DND-41 (cell line): ENCODE measurements around the gene ADCY4.

Source experiments
- ATAC-seq: fragments of 200-7000 bp; cut with Tn5 transposase; 3 replicates; pipeline ENCODE4 v1.9.1; 2021; ENCODE audit warnings: low read depth; ENCODE audit not compliant: insufficient read depth
- DNase-seq: peaks from one replicate; pipeline ENCODE4 v3.0.0-alpha.2; 2020
- H2AFZ ChIP-seq: 2 replicates; pipeline ENCODE4 v1.6.0; 2012; ENCODE audit warnings: low read depth, low read length
- H3K27ac ChIP-seq: 2 replicates; pipeline ENCODE4 v1.5.1; 2012; ENCODE audit warnings: low read length, inconsistent platforms
- H3K27me3 ChIP-seq: fragments of 200-600 bp; sonication (generic); 2 replicates; pipeline ENCODE4 v1.6.0; 2012; ENCODE audit warnings: low read length, mild to moderate bottlenecking, inconsistent platforms; ENCODE audit not compliant: insufficient read depth, poor library complexity
- H3K36me3 ChIP-seq: 2 replicates; pipeline ENCODE4 v1.5.1; 2012; ENCODE audit warnings: low read length, inconsistent platforms; ENCODE audit not compliant: insufficient read depth
- H3K4me1 ChIP-seq: 2 replicates; pipeline ENCODE4 v1.5.1; 2012; ENCODE audit warnings: mild to moderate bottlenecking, low read length; ENCODE audit not compliant: insufficient read depth
- H3K4me2 ChIP-seq: 2 replicates; pipeline ENCODE4 v1.6.0; 2012; ENCODE audit warnings: mild to moderate bottlenecking, moderate library complexity, low read length, inconsistent platforms; ENCODE audit not compliant: insufficient read depth
- H3K4me3 ChIP-seq, 2 experiments: fragments of 200-600 bp in 1 of 2; shearing (Covaris generic) in 1 of 2; 2 replicates each; pipeline ENCODE4 v1.5.1; 2012 to 2016; ENCODE audit warnings: inconsistent platforms in 2 of 2, low read length in 2 of 2, mild to moderate bottlenecking in 2 of 2, low read depth in 1 of 2, moderate library complexity in 1 of 2
- H3K79me2 ChIP-seq: 2 replicates; pipeline ENCODE4 v1.6.0; 2012; ENCODE audit warnings: low read length, inconsistent platforms; ENCODE audit not compliant: insufficient read depth
- H3K9ac ChIP-seq: 2 replicates; pipeline ENCODE4 v1.6.0; 2012; ENCODE audit warnings: low read depth, mild to moderate bottlenecking, inconsistent platforms, low read length, moderate library complexity
- H3K9me3 ChIP-seq: 2 replicates; pipeline ENCODE4 v1.5.1; 2012; ENCODE audit warnings: low read length, moderate library complexity, mild to moderate bottlenecking, inconsistent platforms; ENCODE audit not compliant: insufficient read depth, severe bottlenecking
- H4K20me1 ChIP-seq: 2 replicates; pipeline ENCODE4 v1.6.0; 2012; ENCODE audit warnings: low read length; ENCODE audit not compliant: insufficient read depth
- EZH2 ChIP-seq: IDR thresholded peaks from 3 replicates; pipeline ENCODE4 v1.6.1; 2012; ENCODE audit warnings: borderline replicate concordance, low read depth, mild to moderate bottlenecking, moderate library complexity, low read length, inconsistent platforms; ENCODE audit not compliant: severe bottlenecking
- TF ChIP-seq, protein P1 (sequence below): IDR thresholded peaks from 2 replicates; pipeline ENCODE4 v1.5.1; 2012; ENCODE audit warnings: borderline replicate concordance, low read length, moderate library complexity, mild to moderate bottlenecking; ENCODE audit not compliant: poor library complexity, severe bottlenecking; ENCODE audit errors: extremely low read depth

Gene ADCY4

DNA sequence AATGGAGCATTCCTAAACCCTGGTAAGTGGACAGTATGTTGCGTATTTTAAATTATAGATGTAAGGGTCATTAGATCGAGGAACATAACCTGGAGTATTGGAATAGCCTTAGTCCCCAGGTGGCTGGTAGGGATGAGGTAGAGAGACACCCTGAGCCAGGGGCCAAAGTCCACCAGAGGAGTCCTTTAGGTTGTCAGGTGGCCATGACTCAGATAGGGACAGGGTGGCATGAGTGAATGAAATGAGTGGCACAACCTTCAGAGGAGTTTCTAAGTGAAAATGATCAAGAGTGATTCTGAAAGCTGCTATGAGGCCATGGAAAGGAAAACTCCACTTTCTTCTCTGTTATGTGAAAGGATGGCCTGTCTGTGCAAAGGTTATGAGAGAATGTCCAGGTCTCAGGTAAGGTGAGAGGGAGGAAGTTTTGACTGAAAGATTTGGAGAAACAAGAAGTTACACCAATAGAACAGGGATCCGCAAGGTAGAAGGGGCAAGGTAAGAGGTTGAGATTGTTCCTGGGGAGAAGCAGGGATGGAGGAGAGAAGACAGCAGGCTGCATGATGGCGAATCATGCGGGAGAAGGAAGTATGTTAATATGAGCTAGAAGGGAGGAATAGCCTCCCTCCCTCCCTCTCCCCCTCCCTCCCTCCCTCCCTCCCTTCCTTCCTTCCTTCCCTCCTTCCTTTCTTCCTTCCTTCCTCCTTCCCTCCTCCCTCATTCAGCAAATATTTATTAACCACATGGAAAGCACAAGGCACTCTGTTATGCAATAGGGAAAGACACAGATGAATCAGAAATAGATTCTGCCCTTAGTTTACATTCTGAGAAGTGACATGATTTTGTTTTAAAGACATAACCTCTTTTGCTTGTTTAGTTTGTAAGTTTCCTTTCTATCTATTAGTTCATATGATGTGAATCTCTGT, 18.9 kb upstream of the ADCY4 start:
- ATAC-seq (no peak), DNase-seq (no peak)
- no peaks in the 10 kb centered on the region for H3K36me3 ChIP-seq
- no peaks in the 10 kb centered on the region for H3K79me2 ChIP-seq
- H4K20me1 ChIP-seq, result no peaks in the 10 kb centered on the region
- no peak overlapping the region for H3K4me2 ChIP-seq
- H2AFZ ChIP-seq, result no peak overlapping the region
- no peak overlapping the region for H3K27ac ChIP-seq
- TF ChIP-seq, protein P1, sequence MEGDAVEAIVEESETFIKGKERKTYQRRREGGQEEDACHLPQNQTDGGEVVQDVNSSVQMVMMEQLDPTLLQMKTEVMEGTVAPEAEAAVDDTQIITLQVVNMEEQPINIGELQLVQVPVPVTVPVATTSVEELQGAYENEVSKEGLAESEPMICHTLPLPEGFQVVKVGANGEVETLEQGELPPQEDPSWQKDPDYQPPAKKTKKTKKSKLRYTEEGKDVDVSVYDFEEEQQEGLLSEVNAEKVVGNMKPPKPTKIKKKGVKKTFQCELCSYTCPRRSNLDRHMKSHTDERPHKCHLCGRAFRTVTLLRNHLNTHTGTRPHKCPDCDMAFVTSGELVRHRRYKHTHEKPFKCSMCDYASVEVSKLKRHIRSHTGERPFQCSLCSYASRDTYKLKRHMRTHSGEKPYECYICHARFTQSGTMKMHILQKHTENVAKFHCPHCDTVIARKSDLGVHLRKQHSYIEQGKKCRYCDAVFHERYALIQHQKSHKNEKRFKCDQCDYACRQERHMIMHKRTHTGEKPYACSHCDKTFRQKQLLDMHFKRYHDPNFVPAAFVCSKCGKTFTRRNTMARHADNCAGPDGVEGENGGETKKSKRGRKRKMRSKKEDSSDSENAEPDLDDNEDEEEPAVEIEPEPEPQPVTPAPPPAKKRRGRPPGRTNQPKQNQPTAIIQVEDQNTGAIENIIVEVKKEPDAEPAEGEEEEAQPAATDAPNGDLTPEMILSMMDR, result no peak
- TF ChIP-seq EZH2, result no peak
- H3K9ac ChIP-seq, result no peak overlapping the region
- H3K9me3 ChIP-seq, result no peaks in the 10 kb centered on the region
- peaks cover 5% of the 10 kb centered on the region for H3K27me3 ChIP-seq
- no peaks in the 10 kb centered on the region for H3K4me1 ChIP-seq
- H3K4me3 ChIP-seq, result no peak overlapping the region

DNA sequence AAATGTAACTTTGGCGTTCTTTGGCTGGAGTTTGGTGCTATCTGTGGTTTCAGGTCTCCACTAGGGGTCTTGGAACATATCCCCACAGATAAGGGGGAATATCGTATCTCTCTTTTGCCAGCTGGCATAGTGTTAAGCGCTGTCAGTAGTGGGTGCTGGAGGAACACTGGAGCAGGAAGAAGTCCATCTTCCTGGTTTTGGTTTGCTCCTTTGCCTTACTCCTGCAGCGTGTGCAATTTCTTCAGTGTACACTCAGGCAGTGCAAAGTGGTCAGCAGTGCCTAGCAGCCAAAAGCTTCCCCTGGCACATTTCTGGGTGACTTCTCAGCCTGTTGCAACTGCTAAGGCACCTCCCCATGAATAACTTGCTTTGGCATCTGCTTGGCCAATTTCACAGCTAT, 16.6 kb upstream of the ADCY4 start:
- DNase-seq, result no peak
- H3K4me1 ChIP-seq, result no peaks in the 10 kb centered on the region
- no peak overlapping the region for H3K4me3 ChIP-seq
- H2AFZ ChIP-seq, result no peak overlapping the region
- no peaks in the 10 kb centered on the region for H3K9me3 ChIP-seq
- no peaks in the 10 kb centered on the region for H4K20me1 ChIP-seq
- no peaks in the 10 kb centered on the region for H3K79me2 ChIP-seq
- ATAC-seq, result no peak
- no peaks in the 10 kb centered on the region for H3K36me3 ChIP-seq
- peaks cover 15% of the 10 kb centered on the region for H3K27me3 ChIP-seq
- H3K9ac ChIP-seq, result no peak overlapping the region
- no peak overlapping the region for H3K4me2 ChIP-seq
- TF ChIP-seq, protein P1, result no peak
- no peak for TF ChIP-seq EZH2
- H3K27ac ChIP-seq, result no peak overlapping the region

DNA sequence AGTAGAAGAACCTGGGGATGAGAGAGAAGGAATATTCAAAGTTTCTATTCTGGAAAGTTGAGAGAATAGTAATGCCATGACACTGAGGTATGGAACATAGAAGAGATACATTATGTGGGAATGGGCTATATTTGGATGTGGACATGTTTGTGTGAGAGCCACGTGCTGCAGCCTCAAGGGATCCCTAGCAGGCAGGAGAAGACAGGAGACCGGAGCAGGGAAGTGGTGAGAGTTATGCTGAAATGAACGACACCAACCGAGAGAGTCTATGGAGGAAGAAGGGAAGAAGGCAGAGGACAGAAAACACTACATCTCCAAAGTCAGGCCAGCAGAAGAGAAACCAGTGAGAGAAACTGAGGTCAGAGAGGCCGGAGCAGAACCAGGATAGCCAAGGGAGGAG, 14.9 kb upstream of the ADCY4 start:
- H3K27me3 ChIP-seq, result peaks cover 16% of the 10 kb centered on the region
- no peak overlapping the region for H3K27ac ChIP-seq
- ATAC-seq, result no peak
- TF ChIP-seq, protein P1, result no peak
- no peak for TF ChIP-seq EZH2
- no peaks in the 10 kb centered on the region for H3K9me3 ChIP-seq
- H3K4me3 ChIP-seq, result no peak overlapping the region
- H3K9ac ChIP-seq, result no peak overlapping the region
- no peak for DNase-seq
- H3K79me2 ChIP-seq, result no peaks in the 10 kb centered on the region
- no peaks in the 10 kb centered on the region for H3K4me1 ChIP-seq
- no peaks in the 10 kb centered on the region for H4K20me1 ChIP-seq
- no peaks in the 10 kb centered on the region for H3K36me3 ChIP-seq
- no peak overlapping the region for H3K4me2 ChIP-seq
- no peak overlapping the region for H2AFZ ChIP-seq
